Inferior parietal cortex (tissue), 1 donor: ENCODE data around the gene LEMD3.

Experiments
- DNase-seq: peaks from one replicate; pipeline ENCODE4 v3.0.0-alpha.2; 2016; ENCODE audit errors: extremely low spot score

Gene LEMD3

DNA sequence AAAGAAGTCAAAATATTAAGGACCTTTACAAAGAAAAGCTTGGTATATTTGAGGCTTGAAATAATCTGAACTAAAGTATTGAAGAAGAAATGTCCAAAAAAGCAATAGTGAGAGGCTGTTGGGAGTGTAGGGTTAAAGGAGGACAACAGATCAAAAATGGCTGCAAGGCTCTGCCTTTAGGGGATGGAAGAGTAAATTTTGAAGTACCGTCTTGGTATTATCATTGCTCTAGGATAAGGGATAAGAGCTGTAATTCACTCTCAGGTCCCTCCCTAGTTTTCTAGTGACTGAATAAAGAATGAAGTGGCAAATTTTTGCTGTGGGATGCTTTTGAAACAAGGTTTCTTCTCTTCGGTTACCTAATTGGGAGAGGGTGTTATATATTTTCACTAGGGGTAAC, 38.7 kb downstream of the LEMD3 start:
- DNase-seq: no peak

DNA sequence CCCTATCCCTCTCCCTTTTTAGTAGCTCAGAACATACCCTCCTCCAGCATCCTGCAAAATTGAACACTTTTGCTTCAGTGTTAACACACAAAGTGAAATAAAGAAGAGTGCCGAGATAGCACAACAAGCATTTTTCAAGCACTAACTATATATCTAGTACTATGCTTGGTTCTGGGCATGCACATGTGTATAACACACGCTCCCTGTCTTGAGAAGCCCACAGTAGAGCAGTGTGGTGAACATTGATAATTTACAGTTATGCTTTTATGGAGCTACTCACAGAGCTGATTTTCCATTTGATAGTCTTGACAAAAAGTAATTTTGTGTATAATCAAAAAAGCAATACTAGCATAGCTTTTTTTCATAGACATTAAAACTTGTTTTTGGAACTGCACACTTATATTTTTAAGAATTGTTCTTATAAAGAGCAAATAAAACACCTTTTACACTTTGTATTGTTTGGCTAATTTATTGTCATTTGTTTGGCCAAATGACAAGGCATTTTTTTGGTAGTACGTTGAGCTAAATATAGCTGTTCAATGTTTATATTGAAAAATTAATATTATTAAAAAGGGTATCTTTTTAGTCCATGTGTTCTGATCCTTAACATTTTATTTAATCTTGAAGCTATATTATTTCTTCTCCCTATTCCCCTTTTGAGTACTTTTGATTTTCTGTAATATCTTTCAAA, 39.7 kb downstream of the LEMD3 start:
- DNase-seq: no peak

DNA sequence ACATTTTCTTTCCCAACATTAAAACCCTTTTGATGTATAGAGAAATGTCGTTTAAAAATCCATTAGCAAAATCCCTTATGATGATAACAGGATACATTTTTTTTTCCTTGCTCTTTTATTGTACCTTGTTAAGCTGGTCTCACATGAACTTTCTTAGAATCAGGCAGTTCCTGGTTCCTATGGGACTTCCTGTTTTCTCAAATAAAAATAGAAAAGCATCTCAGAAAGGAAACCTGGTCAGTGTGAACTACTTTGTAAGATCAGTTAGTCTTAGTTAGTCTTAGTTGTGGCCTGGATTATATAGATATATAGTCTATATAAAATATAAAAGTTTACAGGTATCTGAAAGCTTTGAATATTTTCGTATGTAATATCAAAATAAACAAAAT, 40.3 kb downstream of the LEMD3 start:
- no peak for DNase-seq

DNA sequence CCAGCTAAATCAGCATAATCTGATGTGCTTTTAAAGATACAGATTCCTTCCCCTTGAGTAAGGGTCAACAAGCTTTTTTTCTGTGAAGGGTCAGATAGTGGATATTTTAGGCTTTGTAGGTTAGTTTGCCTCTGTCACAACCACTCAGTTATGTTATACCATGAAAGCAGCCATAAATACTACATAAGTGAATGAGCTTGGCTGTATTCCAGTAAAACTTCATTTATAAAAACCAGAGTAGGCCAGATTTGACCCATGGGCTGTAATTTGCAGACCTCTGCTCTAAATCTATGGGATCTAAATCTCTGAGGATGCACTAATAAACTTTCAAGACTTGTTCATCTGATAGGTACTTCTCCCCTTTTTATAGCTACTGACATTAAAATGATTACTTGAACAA, 47.7 kb downstream of the LEMD3 start:
- no peak for DNase-seq

DNA sequence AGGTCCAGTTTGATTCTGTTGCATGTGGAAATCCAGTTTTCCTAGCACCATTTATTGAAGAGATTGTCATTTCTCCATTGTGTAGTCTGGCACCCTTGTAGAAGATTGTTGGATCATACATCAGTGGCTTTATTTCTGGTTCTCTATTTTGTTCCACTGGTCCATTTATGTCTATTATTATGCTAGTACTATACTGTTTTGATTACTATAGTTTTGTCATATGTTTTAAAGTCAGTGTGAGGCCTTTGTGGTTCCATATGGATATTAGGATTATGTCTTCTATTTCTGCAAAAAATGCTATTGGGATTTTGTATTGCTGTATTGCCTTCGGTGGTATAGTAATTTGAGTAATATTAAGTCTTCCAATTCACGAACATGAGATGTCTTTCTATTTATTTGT, 51.4 kb downstream of the LEMD3 start:
- DNase-seq: no peak

DNA sequence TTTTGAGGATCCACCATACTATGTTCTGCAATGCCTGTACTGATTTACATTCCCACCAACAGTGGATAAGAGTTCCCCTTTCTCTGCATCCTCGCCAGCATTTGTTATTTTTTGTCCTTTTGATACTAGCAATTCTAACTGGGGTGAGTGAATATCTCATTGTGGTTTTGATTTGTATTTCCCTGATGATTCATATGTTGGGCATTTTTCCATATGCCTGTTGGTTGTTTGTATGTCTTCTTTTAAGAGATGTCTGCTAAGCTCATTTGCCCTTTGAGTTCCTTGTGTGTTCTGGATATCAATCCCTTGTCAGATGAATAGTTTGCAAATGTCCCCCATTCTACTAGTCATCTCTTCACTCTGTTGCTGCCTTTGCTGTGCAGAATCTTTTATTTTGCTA, 60.1 kb downstream of the LEMD3 start:
- DNase-seq: no peak

DNA sequence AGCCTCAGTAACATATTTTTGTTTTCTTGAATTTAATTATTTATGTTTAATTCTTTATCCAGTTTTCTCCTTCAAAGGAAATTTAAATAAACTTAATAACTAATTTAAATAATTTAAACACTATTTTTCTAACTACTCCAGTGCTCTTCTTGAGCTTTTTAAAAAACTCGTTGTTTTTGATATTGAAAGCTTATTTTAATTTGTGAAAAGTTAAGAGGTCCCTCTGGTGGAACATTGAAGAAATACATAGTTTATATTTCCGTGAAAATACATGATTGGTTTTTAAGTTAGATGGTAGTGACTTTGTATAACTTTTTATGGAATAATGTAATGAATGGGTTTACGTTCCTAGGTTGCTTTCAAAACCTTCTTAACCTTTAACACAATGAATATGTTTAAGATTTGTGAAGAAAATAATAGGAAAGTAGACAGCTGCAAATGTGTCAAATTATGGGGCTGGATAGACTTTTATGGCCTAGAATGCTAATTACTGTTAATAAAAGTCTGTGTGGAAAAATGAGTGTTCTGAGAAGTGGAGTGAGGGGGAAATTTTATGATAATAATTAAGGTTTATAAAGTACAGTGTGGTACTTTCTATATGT, 63.2 kb downstream of the LEMD3 start:
- no peak for DNase-seq

DNA sequence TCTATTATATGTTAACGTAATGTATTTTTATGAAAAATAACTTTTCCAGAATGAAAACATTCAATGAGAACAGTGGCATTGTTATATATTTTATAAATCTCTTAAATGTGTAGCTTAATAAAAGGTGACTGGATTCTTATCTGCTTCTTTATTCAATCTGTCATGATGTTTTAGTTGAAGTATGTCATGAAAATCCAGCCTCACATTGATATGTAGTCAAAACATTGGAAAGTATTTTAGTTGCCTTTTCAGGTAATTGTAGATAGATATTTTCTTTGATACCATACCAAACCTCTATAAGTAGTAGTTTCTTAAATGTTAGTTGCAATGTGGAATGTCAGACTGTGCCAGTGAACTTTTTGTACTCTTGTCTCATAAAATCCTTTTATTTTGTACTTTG, 67.8 kb downstream of the LEMD3 start:
- DNase-seq: no peak

DNA sequence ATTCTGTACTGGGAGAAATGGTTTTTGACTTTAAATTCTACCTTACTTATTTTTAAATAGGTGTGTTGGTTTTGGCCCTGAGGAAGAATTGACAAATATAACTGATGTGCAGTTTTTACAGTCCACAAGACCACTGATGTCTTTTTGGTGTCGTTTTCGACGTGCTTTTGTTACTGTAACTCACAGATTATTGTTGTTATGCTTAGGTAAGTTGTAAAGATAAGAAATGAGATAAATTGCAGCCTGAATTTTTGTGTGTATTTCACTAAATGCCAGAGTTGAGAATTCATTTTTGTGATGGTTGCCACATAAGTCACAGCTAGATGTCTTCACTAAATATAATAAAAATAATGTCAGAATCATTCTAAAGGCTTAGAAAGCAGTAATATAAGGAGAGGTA, 69.2 kb downstream of the LEMD3 start:
- DNase-seq: no peak

DNA sequence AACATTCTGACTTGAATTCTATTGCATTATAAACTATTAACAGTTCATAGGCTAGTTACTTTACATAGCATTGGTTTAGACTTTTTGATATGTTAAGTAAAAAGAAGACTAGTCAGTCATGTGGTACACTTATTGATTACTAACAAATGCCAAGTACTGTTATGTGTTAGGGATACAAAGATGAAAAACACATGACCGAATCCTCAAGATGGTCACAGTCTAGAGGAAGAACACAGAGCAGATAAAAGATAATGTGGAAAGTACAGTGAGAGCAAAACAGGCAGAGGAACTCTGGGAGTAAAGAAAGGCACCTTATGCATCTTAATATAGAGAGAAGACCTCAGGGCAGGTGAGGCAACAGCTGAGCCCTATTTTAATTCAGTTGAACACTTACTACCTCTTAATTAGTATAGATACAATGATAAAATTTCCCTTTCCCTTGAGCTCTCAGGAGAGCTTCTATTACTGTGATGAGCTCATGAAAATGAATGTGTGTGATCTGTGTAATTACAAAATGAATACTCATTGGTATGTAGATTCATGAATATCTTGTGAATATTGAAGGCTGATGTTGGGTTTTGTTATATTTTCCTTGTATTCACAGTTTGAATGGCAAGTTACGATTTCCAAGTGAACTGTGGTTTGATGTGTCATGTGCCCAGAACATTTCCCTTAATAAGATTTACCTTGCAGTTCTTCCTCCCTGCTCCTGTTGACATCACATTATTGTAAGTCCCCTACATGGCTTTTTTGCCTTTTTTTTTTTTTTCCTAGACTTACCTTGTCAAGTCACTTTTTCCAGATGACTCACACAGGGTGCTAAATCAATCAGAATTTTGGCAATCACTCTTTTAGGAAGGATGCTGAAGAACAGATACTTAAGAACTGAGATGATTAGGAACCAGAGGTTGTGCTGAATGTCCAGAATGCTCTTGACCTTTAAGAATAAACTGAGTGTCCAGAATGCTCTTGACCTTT, 79.6 kb downstream of the LEMD3 start:
- no peak for DNase-seq

DNA sequence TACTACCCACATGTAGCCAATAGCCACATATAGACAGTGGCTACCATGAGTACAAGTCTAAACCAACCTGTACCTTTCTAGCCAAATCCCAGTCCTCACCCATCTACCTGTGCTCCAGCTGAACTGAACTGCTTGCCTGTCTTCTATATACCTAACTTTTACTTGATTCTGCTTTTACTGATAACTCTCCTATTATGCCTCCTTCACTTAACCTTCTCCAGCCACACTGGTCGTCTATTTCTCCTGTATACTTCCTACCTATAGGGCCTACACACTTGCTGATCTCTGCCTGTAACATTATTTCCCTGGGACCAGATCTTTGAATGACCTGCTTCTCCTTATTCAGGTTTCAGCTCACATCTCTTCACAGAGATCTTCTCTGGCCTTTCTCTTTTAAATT, 83.1 kb downstream of the LEMD3 start:
- DNase-seq: no peak

DNA sequence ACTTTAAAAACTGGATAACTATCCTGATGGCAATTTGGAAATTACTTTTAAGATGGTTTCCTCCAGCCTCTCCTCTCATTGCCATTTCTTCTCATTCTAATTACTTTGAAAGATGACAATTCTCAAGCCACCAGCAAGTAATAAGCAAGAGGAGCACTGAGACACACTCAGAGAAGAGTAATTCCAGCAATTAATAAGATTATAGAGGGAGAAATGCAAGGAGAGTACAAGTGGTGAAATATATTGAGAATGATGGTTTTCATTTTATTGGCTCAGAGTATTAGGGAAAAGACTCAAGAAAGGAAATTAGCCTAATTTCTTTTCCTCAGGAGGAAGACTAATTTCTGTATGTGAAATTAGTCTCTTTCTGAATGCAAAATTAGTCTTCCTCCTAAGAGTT, 88.6 kb downstream of the LEMD3 start:
- no peak for DNase-seq

DNA sequence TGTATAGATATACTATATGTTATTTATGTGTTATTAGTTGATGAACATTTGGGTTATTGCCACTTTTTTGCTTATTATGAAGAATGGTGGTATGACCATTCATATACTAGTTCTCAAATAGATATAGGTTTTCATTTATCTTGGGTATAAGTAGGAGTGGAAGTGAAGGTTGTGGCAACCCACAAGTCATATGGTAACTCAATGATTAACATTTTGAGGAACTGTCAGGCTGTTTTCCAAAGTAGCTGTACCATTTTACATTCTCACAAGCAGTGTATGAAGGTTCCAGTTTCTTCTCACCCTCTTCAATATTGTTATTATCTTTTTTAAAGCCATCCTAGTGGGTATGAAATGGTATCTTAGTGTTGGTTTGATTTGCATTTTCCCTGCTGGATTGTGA, 90.1 kb downstream of the LEMD3 start:
- no peak for DNase-seq

DNA sequence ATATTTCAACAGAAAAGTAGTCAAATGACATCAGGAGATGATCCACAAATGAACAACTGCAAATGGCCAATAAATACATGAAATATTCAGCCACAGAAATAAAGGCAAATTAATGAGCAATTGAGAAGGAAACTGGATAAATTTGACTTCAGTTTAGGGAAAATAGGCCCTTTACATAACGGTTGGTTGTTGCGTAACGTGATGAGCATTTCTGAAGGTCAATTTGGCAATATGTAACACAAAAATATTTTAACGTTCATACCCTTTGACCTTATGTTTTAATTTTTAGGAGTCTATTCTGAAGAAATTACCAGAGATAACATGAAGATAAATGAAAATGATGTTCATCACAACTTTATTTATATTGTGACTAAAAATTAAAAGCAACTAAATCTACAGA, 94.4 kb downstream of the LEMD3 start:
- no peak for DNase-seq

DNA sequence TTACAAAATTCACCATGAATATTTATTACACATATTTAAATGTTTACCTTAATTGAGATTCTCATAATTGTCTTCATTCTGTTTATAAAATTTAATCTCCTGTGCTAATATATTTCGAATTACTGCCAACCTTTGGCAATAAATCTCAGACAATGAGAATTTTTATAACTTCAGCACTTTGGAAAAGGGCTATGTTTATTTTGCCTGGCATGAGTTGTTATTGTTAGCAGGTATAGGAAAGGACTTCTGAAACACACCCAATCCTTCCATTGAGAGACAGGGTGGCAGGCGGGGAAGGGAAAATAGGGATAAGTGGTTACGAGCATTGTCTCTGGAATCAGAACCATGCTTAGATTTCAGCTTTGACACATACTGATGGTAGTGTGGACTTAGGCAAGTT, 97.0 kb downstream of the LEMD3 start:
- DNase-seq: no peak

DNA sequence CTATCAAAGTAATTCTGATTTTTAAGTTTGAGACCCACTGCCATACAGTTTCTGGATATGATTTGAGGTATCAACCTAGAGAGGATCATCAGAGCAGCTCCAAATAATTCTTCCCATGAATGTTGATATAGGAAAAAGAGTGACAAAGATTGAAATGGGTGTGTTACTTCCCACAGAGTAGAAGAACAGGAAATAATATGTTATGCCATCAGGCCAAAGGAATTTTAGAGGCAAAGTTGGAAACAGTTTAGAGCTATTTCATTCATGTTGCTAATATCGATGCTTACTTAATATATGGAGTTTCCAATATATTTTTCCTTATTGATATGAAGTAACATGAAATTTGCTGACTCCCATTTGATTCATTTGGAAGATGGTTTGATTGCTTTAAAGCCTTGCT, 100.2 kb downstream of the LEMD3 start:
- no peak for DNase-seq

DNA sequence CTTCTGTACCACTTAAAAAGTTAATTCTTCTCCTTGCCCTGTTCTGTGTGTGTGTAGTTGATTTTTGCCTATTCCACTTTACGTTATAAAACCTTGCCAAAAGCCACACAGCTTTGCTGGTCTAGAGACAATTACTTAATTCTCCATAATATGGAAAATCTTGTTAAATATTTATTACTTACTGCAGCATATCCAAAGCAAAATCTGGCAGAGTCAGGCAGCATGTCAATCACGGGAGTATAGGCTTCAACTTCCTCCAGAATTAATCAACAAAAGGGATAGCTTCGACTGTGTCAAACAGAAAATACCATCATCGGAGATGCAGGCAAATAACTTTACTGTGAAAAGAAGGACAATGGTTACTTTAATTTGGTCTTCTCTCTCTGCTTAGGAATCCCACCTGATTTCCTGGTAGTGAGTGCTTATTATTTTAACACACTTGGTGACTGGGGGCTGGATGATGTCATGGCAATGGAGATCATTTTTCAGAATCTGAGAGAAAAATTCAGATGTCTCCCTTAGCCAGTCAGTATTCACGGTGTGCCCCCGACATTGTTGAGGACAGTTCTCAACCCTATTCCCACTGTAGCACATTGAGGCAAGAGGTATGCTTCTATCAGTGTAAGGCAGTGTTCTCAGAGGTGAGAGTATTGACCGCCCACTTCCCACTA, 105.4 kb downstream of the LEMD3 start:
- DNase-seq: no peak

DNA sequence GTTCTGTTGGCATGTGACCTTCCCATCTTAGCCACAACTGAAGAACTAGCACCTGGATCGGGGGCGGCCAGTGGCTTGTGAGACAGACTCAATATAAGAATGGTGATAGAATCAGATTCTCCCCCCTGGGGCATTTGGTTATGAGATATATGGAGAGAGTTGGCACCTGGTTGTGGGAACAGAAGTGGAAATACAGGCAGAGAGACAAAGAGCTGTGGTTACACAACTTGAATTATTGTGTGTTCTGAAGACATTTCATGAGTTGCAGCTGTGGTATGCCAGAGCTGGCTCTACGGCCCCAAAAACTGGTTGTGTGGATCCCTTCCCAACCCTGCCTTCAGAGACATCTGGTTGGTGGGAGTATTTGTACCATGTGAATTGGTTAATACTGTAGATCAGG, 106.2 kb downstream of the LEMD3 start:
- DNase-seq: no peak

DNA sequence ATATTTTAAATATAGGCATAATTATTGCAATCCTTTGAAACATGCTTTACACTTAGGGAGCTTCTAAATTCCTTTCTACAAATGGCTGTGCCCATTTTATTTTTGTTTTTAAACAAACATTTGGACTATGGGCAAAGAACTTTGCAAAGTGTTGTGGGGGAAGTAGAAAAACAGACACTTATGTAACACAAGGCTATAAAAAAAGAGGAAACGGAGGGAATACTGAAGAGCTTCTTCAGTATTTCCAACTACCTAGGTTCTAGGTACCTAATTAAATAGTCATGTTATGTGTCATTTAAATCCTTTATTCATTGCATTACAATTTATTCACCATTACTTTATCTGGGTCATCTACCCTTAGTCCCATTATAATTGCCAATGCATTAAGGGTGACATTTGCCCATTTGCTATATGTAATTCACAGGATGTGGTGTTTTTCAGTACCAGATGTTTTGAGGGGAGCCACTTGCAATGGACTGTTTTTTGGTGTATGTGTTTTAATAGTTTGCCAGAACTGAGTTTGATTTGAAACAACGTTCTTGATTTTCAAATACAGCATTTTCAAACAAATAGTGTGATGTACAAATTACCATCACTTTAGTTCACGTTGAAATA, 107.6 kb downstream of the LEMD3 start:
- no peak for DNase-seq

DNA sequence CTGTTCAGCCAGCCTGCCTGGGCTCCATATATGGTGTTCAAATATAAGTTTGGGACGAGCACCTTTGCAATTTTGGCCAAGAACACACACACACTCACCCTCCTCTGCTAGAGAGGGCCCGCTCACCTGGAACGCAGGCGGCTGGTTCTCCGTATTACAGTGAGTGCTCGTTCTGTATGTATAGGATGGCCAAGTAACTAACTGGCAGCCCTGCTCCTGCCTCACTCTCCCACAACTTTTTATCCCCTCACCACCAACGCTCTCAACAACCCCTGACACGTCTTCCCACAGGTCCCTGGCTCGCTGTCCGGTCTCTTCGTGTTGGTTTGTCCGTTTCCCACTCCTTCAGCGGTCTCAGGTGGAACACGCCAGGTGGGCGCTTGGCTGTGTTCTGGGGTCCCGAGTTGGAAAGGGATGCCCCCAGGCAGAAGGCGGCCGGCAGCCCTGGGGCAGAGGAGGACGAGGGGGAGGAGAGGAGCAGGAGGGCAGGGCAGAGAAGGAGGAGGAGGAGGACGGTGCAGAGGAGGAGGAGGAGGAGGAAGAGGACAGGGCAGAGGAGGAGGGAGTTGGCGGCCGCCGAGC, 108.7 kb downstream of the LEMD3 start:
- no peak for DNase-seq

DNA sequence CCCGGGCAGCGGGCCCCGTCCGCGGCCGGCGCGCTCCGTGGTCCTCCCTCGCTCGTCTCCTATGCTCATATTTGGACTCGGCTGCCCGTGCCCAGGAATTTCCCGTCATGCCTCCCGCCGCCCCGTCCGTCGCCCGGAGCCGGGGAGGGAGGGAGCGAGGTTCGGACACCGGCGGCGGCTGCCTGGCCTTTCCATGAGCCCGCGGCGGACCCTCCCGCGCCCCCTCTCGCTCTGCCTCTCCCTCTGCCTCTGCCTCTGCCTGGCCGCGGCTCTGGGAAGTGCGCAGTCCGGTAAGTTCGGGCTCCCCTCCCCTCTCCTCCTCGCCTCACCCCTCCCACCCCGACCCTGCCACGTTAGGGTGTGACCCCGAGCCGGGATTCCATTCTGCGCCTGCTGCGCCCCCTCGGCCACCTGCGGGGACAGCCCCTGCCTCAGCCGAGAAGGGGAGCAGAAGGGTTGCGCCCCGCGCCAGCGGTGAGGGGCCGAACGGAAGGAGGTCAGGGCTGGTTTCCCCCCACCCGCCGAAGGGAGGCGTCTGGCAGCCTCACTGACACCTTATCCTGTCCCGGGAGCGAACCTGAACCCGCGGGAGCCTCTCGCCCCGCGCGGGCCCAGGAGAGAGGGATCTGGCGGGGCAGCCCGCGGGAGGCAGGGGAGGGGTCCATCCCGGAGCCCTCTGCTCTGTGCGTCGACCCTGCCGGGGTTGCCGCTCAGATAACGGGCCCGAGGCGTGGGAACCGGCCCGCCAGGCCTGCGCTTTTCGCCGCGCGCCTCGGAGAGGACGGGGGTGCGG, 109.4 kb downstream of the LEMD3 start, which contains the start of gene MSRB3:
Gene MSRB3 (plus strand): TSS at position 108 of the 793 bp plus-strand sequence. CDS start 29,897 bp downstream, outside the sequence.
- DNase-seq: no peak
